Mucosa of stomach (tissue), 1 donor: ENCODE measurements around the gene OPRL1.

Experiments
- H3K27me3 ChIP-seq: one replicate; pipeline ENCODE4 v1.7.0; 2013; ENCODE audit warnings: mild to moderate bottlenecking, low read length; ENCODE audit not compliant: control insufficient read depth, insufficient read depth
- H3K36me3 ChIP-seq: one replicate; pipeline ENCODE4 v1.7.0; 2013; ENCODE audit warnings: low read length; ENCODE audit not compliant: control insufficient read depth, insufficient read depth
- H3K4me1 ChIP-seq: one replicate; pipeline ENCODE4 v1.7.0; 2013; ENCODE audit warnings: mild to moderate bottlenecking, low read length; ENCODE audit not compliant: control insufficient read depth, insufficient read depth
- H3K4me3 ChIP-seq: one replicate; pipeline ENCODE4 v1.7.0; 2013; ENCODE audit warnings: low read length
- H3K9ac ChIP-seq: one replicate; pipeline ENCODE4 v1.7.0; 2013; ENCODE audit warnings: mild to moderate bottlenecking, low read length, moderate library complexity
- H3K9me3 ChIP-seq: one replicate; pipeline ENCODE4 v1.7.0; 2013; ENCODE audit warnings: mild to moderate bottlenecking, low read length, moderate library complexity; ENCODE audit not compliant: control insufficient read depth
- donor health status: Pancreatic carcinoma.

Gene OPRL1

DNA sequence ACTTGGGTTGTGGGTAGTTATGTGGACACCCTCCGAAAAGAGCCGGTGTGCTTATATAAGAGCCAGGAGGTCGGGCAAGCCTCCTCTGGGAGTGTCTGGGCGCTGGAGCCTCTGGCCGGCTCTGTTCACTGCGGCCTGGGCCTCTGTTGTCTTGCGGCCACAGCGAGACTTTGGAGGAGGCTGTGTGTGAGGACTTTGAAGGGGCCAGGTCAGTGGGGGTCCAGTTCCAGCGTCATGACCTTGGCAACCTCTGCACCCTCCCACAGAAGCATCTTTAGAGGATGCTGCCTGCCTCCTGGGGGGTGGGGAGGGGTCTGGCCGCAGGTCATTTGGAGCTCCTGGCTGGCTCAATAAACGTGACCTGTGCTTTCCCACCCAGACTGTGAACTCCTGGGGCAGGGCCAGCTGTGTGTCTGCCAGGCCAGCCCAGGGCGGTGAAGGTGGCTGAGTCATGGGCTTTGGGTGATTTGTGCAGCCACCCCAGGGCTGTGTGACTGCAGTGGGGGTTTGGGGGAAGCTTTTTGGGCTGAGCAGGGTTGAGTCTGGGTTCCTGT lies 15.7 kb upstream of the OPRL1 start:
- H3K4me3 ChIP-seq = peak overlapping the region; percentile 56
- H3K4me1 ChIP-seq = peaks cover 31% of the 10 kb centered on the region
- H3K9ac ChIP-seq = peak overlapping the region; percentile 64
- no peaks in the 10 kb centered on the region for H3K27me3 ChIP-seq
- no peaks in the 10 kb centered on the region for H3K36me3 ChIP-seq
- H3K9me3 ChIP-seq = no peaks in the 10 kb centered on the region

DNA sequence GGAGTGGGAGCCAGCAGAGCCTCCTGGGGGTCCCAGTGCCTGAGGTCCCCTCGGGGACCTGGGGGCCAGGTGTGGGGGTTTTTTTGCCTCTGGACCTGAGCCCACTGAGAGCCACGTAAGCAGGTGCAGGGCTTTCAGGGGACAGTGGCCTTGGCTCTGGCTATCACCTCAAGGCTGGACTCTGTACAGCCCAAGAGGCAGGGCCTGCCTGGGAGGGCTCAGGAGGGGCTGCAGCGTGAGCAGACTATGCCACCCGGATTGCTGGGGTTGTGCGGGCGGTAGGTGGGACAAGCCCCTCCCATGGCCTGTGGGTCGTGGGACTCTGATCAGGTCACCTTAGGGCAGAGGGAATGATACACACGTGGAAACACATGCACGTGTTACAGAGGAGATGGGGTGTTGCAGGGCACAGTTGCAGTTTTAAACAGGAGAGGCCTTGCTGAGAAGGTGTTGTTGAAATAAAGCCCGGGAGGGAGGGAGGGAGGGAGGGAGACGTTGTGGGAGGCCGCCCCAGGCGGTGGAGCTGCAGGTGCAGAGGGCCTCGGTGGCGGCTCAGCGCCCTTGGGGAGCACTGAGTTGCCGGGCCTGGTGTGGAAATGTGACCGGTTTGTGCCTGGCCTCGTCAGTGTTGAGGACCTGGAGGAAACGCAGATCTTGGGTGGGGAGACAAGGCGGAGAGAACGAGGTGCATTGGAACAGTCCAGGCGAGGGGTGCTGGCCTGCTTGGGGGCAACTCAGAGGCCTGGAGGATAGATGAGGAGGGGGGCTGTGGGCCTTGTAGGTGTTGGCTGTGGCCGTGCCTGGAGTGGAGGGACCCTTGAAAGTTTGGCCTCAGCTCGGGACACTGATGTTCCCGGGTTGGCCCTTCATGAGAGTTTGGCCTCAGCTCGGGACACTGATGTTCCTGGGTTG lies 14.6 kb upstream of the OPRL1 start:
- Histone ChIP-seq H3K36me3 (no peaks in the 10 kb centered on the region), H3K9me3 (no peaks in the 10 kb centered on the region), H3K4me1 (peaks cover 31% of the 10 kb centered on the region), H3K4me3 (no peak overlapping the region), H3K27me3 (no peaks in the 10 kb centered on the region), H3K9ac (no peak overlapping the region)

DNA sequence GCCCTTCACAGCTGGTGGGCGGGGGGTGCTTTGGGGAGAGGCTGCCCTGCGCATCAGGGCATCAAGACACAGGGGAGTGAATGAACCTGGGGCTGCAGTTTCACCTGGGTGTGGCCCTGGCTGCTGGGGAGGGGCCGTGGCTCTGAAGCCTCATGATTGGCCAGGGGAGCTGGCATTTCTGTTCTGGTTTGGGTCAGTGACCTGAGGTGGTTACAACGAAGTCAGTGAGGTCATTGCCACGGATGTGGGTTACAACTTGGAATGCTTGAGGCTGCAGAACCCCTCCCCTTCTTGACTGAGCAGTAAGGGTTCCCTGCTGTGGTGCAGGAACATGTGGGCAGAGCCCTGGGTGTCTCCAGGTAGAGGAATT lies 13.9 kb upstream of the OPRL1 start:
- Histone ChIP-seq H3K27me3 (no peaks in the 10 kb centered on the region), H3K9ac (no peak overlapping the region), H3K9me3 (no peaks in the 10 kb centered on the region), H3K36me3 (no peaks in the 10 kb centered on the region), H3K4me3 (no peak overlapping the region), H3K4me1 (peaks cover 31% of the 10 kb centered on the region)

DNA sequence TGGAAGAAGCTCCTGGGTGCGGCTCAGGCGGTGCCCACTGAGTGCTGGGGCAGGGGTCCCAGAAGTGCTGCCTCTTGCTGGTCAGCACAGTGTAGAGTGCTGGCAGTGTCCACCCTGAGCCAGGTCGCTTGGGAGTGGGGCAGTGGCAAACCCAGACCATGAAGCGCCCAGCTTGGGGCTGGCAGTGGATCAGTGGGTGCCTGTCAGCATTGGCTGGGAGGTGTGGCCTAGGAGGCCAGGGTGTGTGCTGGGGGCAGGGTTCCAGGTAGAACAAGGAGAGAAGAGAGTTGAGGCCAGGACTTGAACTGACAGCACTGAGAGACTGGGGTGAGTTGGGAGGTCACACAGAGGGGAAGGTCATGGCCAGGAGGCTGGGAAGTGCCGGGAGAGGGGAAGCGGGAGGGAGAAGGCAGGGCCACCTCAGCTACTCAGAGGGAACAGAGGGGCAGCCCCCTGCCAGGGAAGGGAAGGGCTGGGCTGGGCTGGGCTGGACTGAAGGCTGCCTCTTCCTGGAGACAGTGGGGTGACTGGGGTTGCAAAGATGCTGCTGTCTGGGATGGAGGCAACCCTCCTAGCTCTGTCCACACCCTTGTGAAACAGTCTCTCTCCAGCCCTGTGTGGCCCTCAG lies 12.8 kb upstream of the OPRL1 start:
- peaks cover 29% of the 10 kb centered on the region for H3K4me1 ChIP-seq
- no peaks in the 10 kb centered on the region for H3K27me3 ChIP-seq
- H3K4me3 ChIP-seq = no peak overlapping the region
- H3K36me3 ChIP-seq = no peaks in the 10 kb centered on the region
- H3K9me3 ChIP-seq = no peaks in the 10 kb centered on the region
- H3K9ac ChIP-seq = no peak overlapping the region

DNA sequence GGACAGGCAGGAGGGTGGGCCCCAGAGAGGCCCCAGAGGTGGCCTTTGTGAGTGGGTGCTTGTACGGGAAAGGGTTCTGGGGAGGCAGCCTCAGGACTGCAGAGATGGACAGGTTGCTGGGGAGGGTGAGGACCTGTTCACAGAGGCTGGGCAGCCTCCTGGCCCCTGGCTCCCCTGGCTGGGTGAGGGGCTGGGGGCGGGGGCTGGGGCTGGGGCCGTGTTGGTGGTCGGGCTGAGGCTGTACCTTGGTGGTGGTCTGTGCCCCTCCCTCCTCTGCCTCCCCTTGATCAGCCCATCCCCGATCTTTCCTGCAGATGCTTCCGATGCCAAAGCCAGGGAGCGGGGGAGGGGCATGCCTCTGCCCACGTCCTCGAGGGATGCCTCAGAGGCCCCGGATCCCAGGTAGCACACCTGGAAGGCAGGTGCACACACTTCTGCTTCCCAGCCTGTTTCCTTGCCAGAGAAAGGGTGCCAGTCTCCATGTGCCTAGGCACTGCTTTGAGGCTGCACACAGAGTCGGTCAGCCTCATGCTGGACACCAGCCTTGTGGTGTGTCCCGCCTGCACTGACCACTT lies 12.1 kb upstream of the OPRL1 start:
- Histone ChIP-seq H3K4me3 (no peak overlapping the region), H3K9me3 (no peaks in the 10 kb centered on the region), H3K4me1 (peaks cover 23% of the 10 kb centered on the region)

DNA sequence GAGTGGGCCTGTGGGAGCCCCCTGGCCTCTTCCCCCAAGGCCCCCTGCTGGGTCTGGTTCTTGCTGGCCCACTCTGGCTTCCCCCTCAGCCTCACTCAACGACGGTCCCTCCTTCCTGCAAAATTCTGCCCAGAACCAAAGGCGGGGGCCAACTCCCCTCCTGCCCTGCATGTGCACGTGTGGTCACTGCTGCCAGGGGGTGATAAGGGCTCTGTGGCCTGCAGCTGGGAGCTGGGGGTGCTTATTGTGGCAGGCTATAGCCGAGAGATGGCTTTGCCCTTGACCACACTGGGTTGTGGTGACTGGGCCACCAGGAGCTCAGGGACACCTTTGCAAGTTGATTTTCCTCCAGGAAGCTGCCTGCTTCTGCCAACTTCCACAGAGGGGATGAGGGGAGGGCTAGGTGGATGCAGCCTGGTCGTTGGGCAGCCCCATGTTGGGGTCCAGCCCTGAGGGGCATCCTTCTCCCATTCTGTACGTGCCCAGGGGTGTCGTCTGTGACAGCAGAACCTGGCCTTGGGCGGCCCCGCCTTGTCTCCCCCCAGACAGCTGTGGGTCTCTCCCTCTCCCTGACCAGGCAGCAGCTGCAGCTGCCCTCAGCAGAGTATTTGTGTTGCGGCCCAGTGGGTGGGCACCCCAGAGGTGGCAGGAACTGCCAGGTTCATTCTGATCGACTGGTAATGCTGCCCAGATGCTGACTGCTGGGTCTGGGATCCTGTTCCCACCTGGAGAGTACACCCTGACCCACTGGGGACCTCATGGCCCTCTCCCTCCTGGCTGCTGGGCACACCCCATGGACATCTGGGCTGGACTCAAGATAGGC lies 11.3 kb upstream of the OPRL1 start:
- Histone ChIP-seq H3K36me3 (no peaks in the 10 kb centered on the region), H3K4me3 (no peak overlapping the region), H3K27me3 (no peaks in the 10 kb centered on the region), H3K9ac (no peak overlapping the region), H3K4me1 (peaks cover 20% of the 10 kb centered on the region), H3K9me3 (no peaks in the 10 kb centered on the region)

More for the DNA sequence above, 12.1 kb upstream of the OPRL1 start:
- H3K36me3 ChIP-seq = no peaks in the 10 kb centered on the region
- no peaks in the 10 kb centered on the region for H3K27me3 ChIP-seq
- H3K9ac ChIP-seq = no peak overlapping the region

DNA sequence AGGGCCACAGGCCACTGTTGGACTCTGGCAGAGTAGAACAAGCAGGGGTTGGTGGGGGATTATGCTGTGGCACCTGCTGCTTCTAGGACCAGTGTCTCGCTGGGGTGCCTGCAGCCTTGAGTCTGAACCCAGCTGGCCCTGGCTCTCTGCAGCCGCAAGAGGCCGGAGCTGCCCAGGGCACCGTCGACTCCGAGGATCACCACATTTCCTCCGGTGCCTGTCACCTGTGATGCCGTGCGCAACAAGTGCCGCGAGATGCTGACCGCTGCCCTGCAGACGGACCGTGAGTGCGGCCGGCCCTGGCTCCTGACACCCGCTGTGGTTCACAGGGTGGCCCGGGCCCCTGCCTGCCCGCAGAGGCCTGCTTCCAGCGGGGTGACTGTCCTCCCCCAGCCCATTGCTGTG lies 10.7 kb upstream of the OPRL1 start:
- Histone ChIP-seq H3K36me3 (no peaks in the 10 kb centered on the region), H3K27me3 (no peaks in the 10 kb centered on the region), H3K4me1 (peaks cover 14% of the 10 kb centered on the region)

DNA sequence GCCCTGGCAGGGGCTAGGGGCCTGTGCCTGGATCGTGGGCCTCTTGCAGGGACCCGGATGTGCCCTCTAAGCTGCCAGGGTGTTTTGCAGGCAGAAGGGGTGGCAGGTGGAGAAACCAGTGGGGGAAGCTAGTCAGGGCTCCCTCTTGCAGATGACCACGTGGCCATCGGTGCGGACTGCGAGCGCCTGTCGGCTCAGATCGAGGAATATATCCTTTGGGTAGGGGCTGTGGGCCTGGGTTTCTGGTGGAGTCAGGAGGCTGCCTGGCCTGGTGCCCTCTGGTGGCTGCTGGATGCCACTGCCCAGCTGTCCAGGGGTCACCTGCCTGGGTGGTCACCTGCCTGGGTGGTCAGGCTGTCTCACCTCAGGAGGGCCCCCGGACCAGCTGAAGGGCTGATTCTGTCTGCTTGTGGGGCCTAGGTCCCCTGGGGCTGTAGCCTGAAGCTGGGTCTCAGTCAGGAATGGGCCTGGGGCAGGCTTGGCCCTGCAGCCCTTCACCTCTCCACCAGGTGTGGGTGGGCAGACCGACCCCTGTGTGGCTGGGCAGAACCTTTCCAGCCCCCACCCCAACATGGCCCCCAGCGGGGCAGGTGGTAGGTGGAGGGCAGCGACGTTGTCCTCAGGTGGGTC lies 10.2 kb upstream of the OPRL1 start:
- Histone ChIP-seq H3K9ac (no peak overlapping the region), H3K27me3 (no peaks in the 10 kb centered on the region), H3K4me3 (no peak overlapping the region), H3K4me1 (peaks cover 9% of the 10 kb centered on the region), H3K36me3 (no peaks in the 10 kb centered on the region), H3K9me3 (no peaks in the 10 kb centered on the region)

More for the DNA sequence above, 10.7 kb upstream of the OPRL1 start:
- no peak overlapping the region for H3K4me3 ChIP-seq
- H3K9ac ChIP-seq = no peak overlapping the region
- no peaks in the 10 kb centered on the region for H3K9me3 ChIP-seq

DNA sequence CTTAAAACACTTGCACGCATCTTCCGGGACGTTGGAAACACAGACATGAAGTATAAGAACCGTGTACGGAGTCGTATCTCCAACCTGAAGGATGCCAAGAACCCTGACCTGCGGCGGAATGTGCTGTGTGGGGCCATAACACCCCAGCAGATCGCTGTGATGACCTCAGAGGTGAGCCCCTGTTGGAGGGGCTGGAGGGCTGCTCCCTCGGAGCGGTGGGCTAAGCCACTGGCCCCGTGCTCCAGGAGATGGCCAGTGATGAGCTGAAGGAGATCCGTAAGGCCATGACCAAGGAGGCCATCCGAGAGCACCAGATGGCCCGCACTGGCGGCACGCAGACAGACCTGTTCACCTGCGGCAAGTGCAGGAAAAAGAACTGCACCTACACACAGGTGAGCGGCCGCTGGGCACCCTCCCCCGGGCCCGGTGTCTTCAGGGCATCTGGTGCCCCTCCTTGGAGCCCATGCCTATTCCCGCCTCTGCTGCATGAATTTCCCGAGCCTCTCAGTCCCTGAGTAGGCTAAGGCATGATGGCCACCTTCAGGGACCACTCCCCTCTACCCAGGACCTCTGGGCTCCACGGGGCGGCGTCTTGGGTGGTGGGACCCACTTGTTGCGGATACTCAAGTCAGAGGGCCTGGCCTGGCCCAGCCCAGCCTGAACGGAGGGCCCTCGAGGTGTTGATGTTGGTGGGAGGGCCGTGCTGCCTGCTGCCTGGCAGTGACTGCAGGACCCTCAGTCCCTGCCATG lies 9.5 kb upstream of the OPRL1 start:
- Histone ChIP-seq H3K9me3 (no peaks in the 10 kb centered on the region), H3K9ac (no peak overlapping the region), H3K27me3 (no peaks in the 10 kb centered on the region), H3K36me3 (no peaks in the 10 kb centered on the region), H3K4me1 (peaks cover 8% of the 10 kb centered on the region), H3K4me3 (no peak overlapping the region)

DNA sequence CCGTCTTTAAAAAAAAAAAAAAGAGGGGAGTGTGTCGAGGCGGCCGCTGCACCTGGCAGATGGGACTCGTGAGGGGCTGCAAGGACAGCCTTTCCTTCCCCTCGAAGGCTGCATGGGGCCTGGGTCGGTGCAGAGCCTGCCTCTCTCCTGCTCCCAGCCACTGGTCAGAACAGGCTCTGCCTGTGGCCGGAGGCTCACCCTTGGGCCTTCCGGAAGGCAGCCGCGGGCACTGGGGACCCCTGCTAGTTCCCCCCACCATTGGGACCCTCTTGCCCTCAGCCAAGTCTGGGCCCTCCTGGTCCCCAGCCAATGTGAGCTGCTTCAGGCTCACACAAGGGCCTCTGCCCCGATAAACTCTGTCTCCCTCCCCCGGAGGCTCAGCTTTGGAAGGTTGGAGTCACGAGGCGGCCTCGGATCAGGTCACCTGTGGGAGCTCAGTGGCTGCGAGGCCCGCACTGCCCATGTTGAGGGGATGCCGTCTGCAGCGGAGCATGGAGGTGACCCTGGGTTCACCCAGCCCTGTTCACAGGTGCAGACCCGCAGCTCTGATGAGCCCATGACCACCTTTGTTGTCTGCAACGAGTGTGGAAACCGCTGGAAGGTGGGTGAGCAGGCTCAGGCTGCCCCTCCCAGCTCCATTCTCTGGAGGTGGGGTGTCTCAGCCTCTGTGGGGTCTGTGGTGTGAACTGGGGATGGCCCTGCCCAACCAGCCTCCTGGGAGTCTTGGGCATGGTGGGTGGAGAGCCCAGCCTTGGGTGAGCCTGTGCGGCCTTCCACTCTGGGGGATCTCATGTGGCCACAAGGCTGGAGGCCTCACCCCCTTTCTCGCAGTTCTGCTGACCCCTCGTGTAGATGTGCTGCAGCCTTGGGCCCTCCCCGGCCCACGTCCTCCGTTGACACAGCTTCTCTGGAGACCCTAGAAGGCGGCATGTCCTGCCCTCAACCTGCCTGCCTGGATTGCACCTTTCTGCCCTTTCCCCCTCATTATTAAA lies 8.2 kb upstream of the OPRL1 start:
- H3K36me3 ChIP-seq = no peaks in the 10 kb centered on the region
- peaks cover 6% of the 10 kb centered on the region for H3K4me1 ChIP-seq
- no peak overlapping the region for H3K9ac ChIP-seq
- H3K4me3 ChIP-seq = no peak overlapping the region
- no peaks in the 10 kb centered on the region for H3K9me3 ChIP-seq
- no peaks in the 10 kb centered on the region for H3K27me3 ChIP-seq
